ENCODE results near the gene TBXA2R.

DNA sequence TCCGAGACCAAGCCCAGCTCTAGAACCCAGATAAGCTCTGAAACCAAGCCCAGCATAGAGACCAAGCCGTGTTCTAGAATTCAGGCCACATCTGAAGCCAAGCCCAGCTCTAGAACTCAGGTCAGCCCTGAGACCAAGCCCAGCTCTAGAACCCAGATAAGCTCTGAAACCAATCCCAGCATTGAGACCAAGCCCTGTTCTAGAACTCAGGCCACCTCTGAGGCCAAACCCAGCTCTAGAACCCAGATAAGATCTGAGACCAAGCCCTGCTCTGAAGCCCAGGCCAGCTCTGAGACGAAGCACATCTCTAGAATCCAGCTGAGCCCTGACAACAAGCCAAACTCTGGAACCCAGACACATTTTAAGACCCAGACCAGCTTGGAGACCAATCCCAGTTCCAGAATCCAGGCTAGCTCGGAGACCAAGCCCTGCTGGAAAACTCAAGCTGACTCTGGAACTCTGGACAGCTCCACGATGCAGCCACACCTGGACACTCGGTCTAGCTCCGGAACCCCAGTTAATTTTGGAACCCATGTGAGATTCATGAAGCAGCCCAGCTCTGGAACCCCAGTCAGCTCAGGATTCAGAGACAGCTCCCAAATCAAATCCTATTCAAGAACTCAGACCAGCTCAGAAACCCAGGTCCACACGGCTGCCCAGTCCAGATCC lies 15.6 kb downstream of the TBXA2R start:
- TF ChIP-seq POLR2A (IDR thresholded peaks at IDR 0.05): no peak
- TF ChIP-seq, protein P1, sequence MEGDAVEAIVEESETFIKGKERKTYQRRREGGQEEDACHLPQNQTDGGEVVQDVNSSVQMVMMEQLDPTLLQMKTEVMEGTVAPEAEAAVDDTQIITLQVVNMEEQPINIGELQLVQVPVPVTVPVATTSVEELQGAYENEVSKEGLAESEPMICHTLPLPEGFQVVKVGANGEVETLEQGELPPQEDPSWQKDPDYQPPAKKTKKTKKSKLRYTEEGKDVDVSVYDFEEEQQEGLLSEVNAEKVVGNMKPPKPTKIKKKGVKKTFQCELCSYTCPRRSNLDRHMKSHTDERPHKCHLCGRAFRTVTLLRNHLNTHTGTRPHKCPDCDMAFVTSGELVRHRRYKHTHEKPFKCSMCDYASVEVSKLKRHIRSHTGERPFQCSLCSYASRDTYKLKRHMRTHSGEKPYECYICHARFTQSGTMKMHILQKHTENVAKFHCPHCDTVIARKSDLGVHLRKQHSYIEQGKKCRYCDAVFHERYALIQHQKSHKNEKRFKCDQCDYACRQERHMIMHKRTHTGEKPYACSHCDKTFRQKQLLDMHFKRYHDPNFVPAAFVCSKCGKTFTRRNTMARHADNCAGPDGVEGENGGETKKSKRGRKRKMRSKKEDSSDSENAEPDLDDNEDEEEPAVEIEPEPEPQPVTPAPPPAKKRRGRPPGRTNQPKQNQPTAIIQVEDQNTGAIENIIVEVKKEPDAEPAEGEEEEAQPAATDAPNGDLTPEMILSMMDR (IDR thresholded peaks at IDR 0.05): no peak

Data from transverse colon (tissue), 3 donors.